ENCODE results near the gene A3GALT2.

GRCh38 chr1:33331444-33332356, 10.8 kb upstream of the A3GALT2 start:
- TF ChIP-seq CTCF (conservative IDR thresholded peaks at IDR 0.05; ENCODE audit: low read length) = no peak
- no peak for TF ChIP-seq EZH2phosphoT487 (IDR thresholded peaks at IDR 0.05; ENCODE audit: borderline replicate concordance)
